NCI-H2196 (cell line): ENCODE measurements around the gene CEACAM21.
A peak's percentile ranks its signal among the peaks of the same experiment; 100 is the strongest.

Source experiments
- DNase-seq: peaks from one replicate; lab custom pipeline; 2025; ENCODE audit not compliant: unreplicated experiment; lab: John Stamatoyannopoulos, UW

CEACAM21 gene

GRCh38 chr19:41575998-41576397 lies at the start of gene CEACAM21:
TSS of gene CEACAM21 (plus strand) at chr19:41576166. CDS start at chr19:41576275, 109 bp downstream.
- DNase-seq = no peak

GRCh38 chr19:41527089-41527488 lies 48.9 kb upstream of the CEACAM21 start:
- DNase-seq = no peak

- no peak for DNase-seq
Observed at GRCh38 chr19:41528106-41528505, 47.9 kb upstream of the CEACAM21 start.

- no peak for DNase-seq
Observed at GRCh38 chr19:41529484-41530183, 46.3 kb upstream of the CEACAM21 start.

- no peak for DNase-seq
Observed at GRCh38 chr19:41530184-41530534, 45.8 kb upstream of the CEACAM21 start.

GRCh38 chr19:41530761-41531301 lies 45.1 kb upstream of the CEACAM21 start:
- DNase-seq = no peak

- peak; percentile 38 for DNase-seq
Observed at GRCh38 chr19:41531438-41532311, 44.3 kb upstream of the CEACAM21 start.

GRCh38 chr19:41532526-41532925 lies 43.4 kb upstream of the CEACAM21 start:
- DNase-seq = no peak

GRCh38 chr19:41533671-41534215 lies 42.2 kb upstream of the CEACAM21 start:
- DNase-seq = no peak

GRCh38 chr19:41535029-41535622 lies 40.8 kb upstream of the CEACAM21 start:
- DNase-seq = no peak

- DNase-seq = no peak
Observed at GRCh38 chr19:41537789-41538188, 38.2 kb upstream of the CEACAM21 start.

- no peak for DNase-seq
Observed at GRCh38 chr19:41540041-41540695, 35.8 kb upstream of the CEACAM21 start.

GRCh38 chr19:41541990-41542584 lies 33.9 kb upstream of the CEACAM21 start:
- DNase-seq = peak; percentile 35

GRCh38 chr19:41542622-41543021 lies 33.3 kb upstream of the CEACAM21 start:
- no peak for DNase-seq

- no peak for DNase-seq
Observed at GRCh38 chr19:41543582-41543981, 32.4 kb upstream of the CEACAM21 start.

GRCh38 chr19:41545547-41545946 lies 30.4 kb upstream of the CEACAM21 start:
- no peak for DNase-seq

- DNase-seq = no peak
Observed at GRCh38 chr19:41546386-41546789, 29.6 kb upstream of the CEACAM21 start.

- DNase-seq = no peak
Observed at GRCh38 chr19:41546961-41547360, 29.0 kb upstream of the CEACAM21 start.

- DNase-seq = no peak
Observed at GRCh38 chr19:41547569-41547968, 28.4 kb upstream of the CEACAM21 start.

- no peak for DNase-seq
Observed at GRCh38 chr19:41548047-41548446, 27.9 kb upstream of the CEACAM21 start.
